WTC11 (cell line): ENCODE results near the gene STK24. TPM values are rescaled to one million over a fixed set of nuclear protein-coding genes. Genes with fewer than 3 reads are reported as not detected.
A peak's percentile ranks its signal among the peaks of the same experiment; 100 is the strongest.

ENCODE experiments used
- ATAC-seq: fragments of 200-7000 bp; cut with Tn5 transposase; 2 replicates; pipeline ENCODE4 v1.10.0; 2021; ENCODE audit warnings: mild to moderate bottlenecking, moderate library complexity
- CTCF ChIA-PET: fragments of 300-600 bp; sonication (Branson Sonifier 250); formaldehyde crosslinking; loops from one replicate; lab custom pipeline; 2021; ENCODE audit warnings: antibody characterized with exemption; lab: Charles Lee
- POLR2A ChIA-PET: fragments of 350-600 bp; sonication (Branson Sonifier 250); formaldehyde crosslinking; loops from one replicate; lab custom pipeline; 2021; ENCODE audit warnings: antibody characterized with exemption; lab: Charles Lee
- DNase-seq: peaks from one replicate; pipeline ENCODE4 v3.0.0; 2021; ENCODE audit warnings: low spot score
- H3K27ac Mint-ChIP-seq: 2 replicates; pipeline ENCODE4 v1.8.0; 2021; ENCODE audit warnings: mixed read lengths
- H3K27me3 Mint-ChIP-seq: 2 replicates; pipeline ENCODE4 v1.8.0; 2021; ENCODE audit warnings: low read depth, mild to moderate bottlenecking, moderate library complexity, mixed read lengths
- H3K36me3 Mint-ChIP-seq: 2 replicates; pipeline ENCODE4 v1.8.0; 2021; ENCODE audit warnings: mixed read lengths
- H3K4me1 Mint-ChIP-seq: 2 replicates; pipeline ENCODE4 v1.8.0; 2022; ENCODE audit warnings: mixed read lengths
- H3K4me3 Mint-ChIP-seq: 2 replicates; pipeline ENCODE4 v1.8.0; 2021; ENCODE audit warnings: mild to moderate bottlenecking, moderate library complexity, mixed read lengths
- H3K9me3 Mint-ChIP-seq: 2 replicates; pipeline ENCODE4 v1.8.0; 2021; ENCODE audit warnings: mixed read lengths
- ATF2 ChIP-seq: sonication (generic); formaldehyde crosslinking; IDR thresholded peaks from 2 replicates; pipeline ENCODE4 v1.8.1; 2022; ENCODE audit warnings: low read depth, missing genetic modification reagents, borderline replicate concordance
- CREB1 ChIP-seq: sonication (generic); formaldehyde crosslinking; IDR thresholded peaks from 2 replicates; pipeline ENCODE4 v1.8.0; 2023; ENCODE audit warnings: mild to moderate bottlenecking, missing genetic modification reagents
- ELF4 ChIP-seq: sonication (generic); formaldehyde crosslinking; IDR thresholded peaks from 2 replicates; pipeline ENCODE4 v1.8.1; 2022; ENCODE audit warnings: low read depth, mild to moderate bottlenecking, moderate library complexity, missing genetic modification reagents
- EMX1 ChIP-seq: fragments of 250-450 bp; sonication (Bioruptor Pico); IDR thresholded peaks from 2 replicates; pipeline ENCODE4 v1.8.0; 2021; ENCODE audit warnings: mild to moderate bottlenecking
- ERG ChIP-seq: fragments of 250-450 bp; sonication (Bioruptor Pico); IDR thresholded peaks from 2 replicates; pipeline ENCODE4 v1.8.0; 2021; ENCODE audit warnings: mild to moderate bottlenecking
- FOXP4 ChIP-seq: sonication (generic); formaldehyde crosslinking; IDR thresholded peaks from 2 replicates; pipeline ENCODE4 v1.8.0; 2022; ENCODE audit warnings: mild to moderate bottlenecking, missing genetic modification reagents
- GRHL2 ChIP-seq: fragments of 250-450 bp; sonication (Bioruptor Pico); IDR thresholded peaks from 2 replicates; pipeline ENCODE4 v1.8.0; 2022; ENCODE audit warnings: mild to moderate bottlenecking, moderate library complexity; ENCODE audit not compliant: insufficient replicate concordance, severe bottlenecking
- GTF2I ChIP-seq: fragments of 250-450 bp; sonication (Bioruptor Pico); conservative IDR thresholded peaks from 2 replicates; pipeline ENCODE4 v1.4.0; 2021; ENCODE audit warnings: mild to moderate bottlenecking
- HMGA2 ChIP-seq: fragments of 250-450 bp; sonication (Bioruptor Pico); IDR thresholded peaks from 2 replicates; pipeline ENCODE4 v1.4.0; 2021; ENCODE audit warnings: mild to moderate bottlenecking, moderate library complexity
- IRF2 ChIP-seq: sonication (generic); formaldehyde crosslinking; IDR thresholded peaks from 2 replicates; pipeline ENCODE4 v1.8.0; 2022; ENCODE audit warnings: low read depth, missing genetic modification reagents, borderline replicate concordance
- JAZF1 ChIP-seq: fragments of 250-450 bp; sonication (Bioruptor Pico); IDR thresholded peaks from 2 replicates; pipeline ENCODE4 v1.9.0; 2021; ENCODE audit warnings: moderate library complexity, mild to moderate bottlenecking, inconsistent platforms
- KAT7 ChIP-seq: sonication (generic); formaldehyde crosslinking; IDR thresholded peaks from 2 replicates; pipeline ENCODE4 v1.8.1; 2023; ENCODE audit warnings: missing genetic modification reagents, mild to moderate bottlenecking, borderline replicate concordance
- MAX ChIP-seq: sonication (generic); formaldehyde crosslinking; IDR thresholded peaks from 2 replicates; pipeline ENCODE4 v1.8.0; 2022; ENCODE audit warnings: mild to moderate bottlenecking, missing genetic modification reagents
- NFATC4 ChIP-seq: fragments of 250-450 bp; sonication (Bioruptor Pico); IDR thresholded peaks from 2 replicates; pipeline ENCODE4 v1.9.0; 2021; ENCODE audit warnings: mild to moderate bottlenecking
- NR1H2 ChIP-seq: sonication (generic); formaldehyde crosslinking; IDR thresholded peaks from 2 replicates; pipeline ENCODE4 v1.9.0; 2021; ENCODE audit warnings: mild to moderate bottlenecking, moderate library complexity, missing genetic modification reagents
- NR3C1 ChIP-seq: sonication (generic); formaldehyde crosslinking; conservative IDR thresholded peaks from 2 replicates; pipeline ENCODE4 v1.8.1; 2023; ENCODE audit warnings: low read depth, mild to moderate bottlenecking, missing genetic modification reagents
- RELA ChIP-seq: sonication (generic); formaldehyde crosslinking; IDR thresholded peaks from 2 replicates; pipeline ENCODE4 v1.8.1; 2022; ENCODE audit warnings: missing genetic modification reagents, mild to moderate bottlenecking, borderline replicate concordance
- RORB ChIP-seq: fragments of 250-450 bp; sonication (Bioruptor Pico); IDR thresholded peaks from 2 replicates; pipeline ENCODE4 v1.9.0; 2021; ENCODE audit warnings: mild to moderate bottlenecking
- TCF7 ChIP-seq: sonication (generic); formaldehyde crosslinking; IDR thresholded peaks from 2 replicates; pipeline ENCODE4 v1.8.0; 2022; ENCODE audit warnings: mild to moderate bottlenecking, low read depth, missing genetic modification reagents, moderate library complexity
- USF1 ChIP-seq: sonication (generic); formaldehyde crosslinking; IDR thresholded peaks from 2 replicates; pipeline ENCODE4 v1.8.0; 2022; ENCODE audit warnings: mild to moderate bottlenecking, missing genetic modification reagents
- USF2 ChIP-seq: sonication (generic); formaldehyde crosslinking; IDR thresholded peaks from 2 replicates; pipeline ENCODE4 v1.8.1; 2023; ENCODE audit warnings: mild to moderate bottlenecking, missing genetic modification reagents, moderate library complexity
- ZNF281 ChIP-seq: sonication (generic); formaldehyde crosslinking; IDR thresholded peaks from 2 replicates; pipeline ENCODE4 v1.8.0; 2023; ENCODE audit warnings: mild to moderate bottlenecking, missing genetic modification reagents
- ZNF671 ChIP-seq: fragments of 250-450 bp; sonication (Bioruptor Pico); IDR thresholded peaks from 2 replicates; pipeline ENCODE4 v1.8.0; 2021; ENCODE audit warnings: mild to moderate bottlenecking
- ZSCAN18 ChIP-seq: fragments of 250-450 bp; sonication (Bioruptor Pico); IDR thresholded peaks from 2 replicates; pipeline ENCODE4 v2.1.2; 2022; ENCODE audit warnings: mild to moderate bottlenecking, moderate library complexity
- total RNA-seq: library from RNA; stranded (reverse); gene quantifications from 3 replicates; pipeline ENCODE4 v1.2.3, GENCODE V29; 2021

The STK24 gene
- total RNA-seq, 1 experiment from 2014 or later = 138 TPM

GRCh38 chr13:98473135-98473787 lies 103.6 kb downstream of the STK24 start:
- TF ChIP-seq ATF2 (CRISPR knock-in tag) = no peak
- TF ChIP-seq NFATC4 = no peak
- no peak for TF ChIP-seq EMX1
- no peak for TF ChIP-seq USF1
- no peak for TF ChIP-seq FOXP4 (CRISPR knock-in tag)
- no peak for TF ChIP-seq RELA (CRISPR knock-in tag)
- no peak for TF ChIP-seq GRHL2 (CRISPR knock-in tag)
- no peak for TF ChIP-seq ELF4 (CRISPR knock-in tag)
- no peak for TF ChIP-seq NR3C1 (CRISPR knock-in tag)
- no peak for TF ChIP-seq IRF2 (CRISPR knock-in tag)
- no peak for TF ChIP-seq MAX (CRISPR knock-in tag)
- no peak for TF ChIP-seq USF2
- no peak for TF ChIP-seq KAT7 (CRISPR knock-in tag)
- no peak for TF ChIP-seq ZSCAN18 (CRISPR knock-in tag)
- Mint-ChIP-seq H3K4me1 (peaks cover 43% of the 10 kb centered on the region), H3K36me3 (peaks cover 30% of the 10 kb centered on the region), H3K27me3 (no peaks in the 10 kb centered on the region), H3K27ac (no peak overlapping the region), H3K4me3 (no peak overlapping the region), H3K9me3 (no peaks in the 10 kb centered on the region)
- ChIA-PET CTCF (no interaction called here), POLR2A (no interaction called here)
- DNase-seq (no peak), ATAC-seq (no peak)

GRCh38 chr13:98471934-98472333 lies 105.0 kb downstream of the STK24 start:
- no peak for ATAC-seq
- DNase-seq = no peak
- peaks cover 30% of the 10 kb centered on the region for H3K36me3 Mint-ChIP-seq
- ChIA-PET CTCF (interaction anchor here (1.9 kb wide), 1 partner anchor 27 kb away, joined by 6 read pairs; no protein-coding TSS in a partner anchor), POLR2A (no interaction called here)
- 0 out of 2 replicates have a peak overlapping the region, but pooled peaks have one; percentile 24 for H3K27ac Mint-ChIP-seq
- no peaks in the 10 kb centered on the region for H3K27me3 Mint-ChIP-seq
- no peak overlapping the region for H3K4me3 Mint-ChIP-seq
- H3K4me1 Mint-ChIP-seq = peaks cover 30% of the 10 kb centered on the region
- no peaks in the 10 kb centered on the region for H3K9me3 Mint-ChIP-seq
- TF ChIP-seq ZNF281 (no peak), ZNF671 (CRISPR knock-in tag) (no peak), CREB1 (CRISPR knock-in tag) (no peak), JAZF1 (CRISPR knock-in tag) (no peak), HMGA2 (CRISPR knock-in tag) (no peak), RORB (CRISPR knock-in tag) (no peak), ELF4 (CRISPR knock-in tag) (no peak), NR1H2 (CRISPR knock-in tag) (no peak), GTF2I (CRISPR knock-in tag) (no peak), ERG (CRISPR knock-in tag) (no peak), TCF7 (no peak)
